Thymus (tissue), 11 donors: ENCODE results near the gene LTBP2. TPM values are rescaled to one million over a fixed set of nuclear protein-coding genes. Genes with fewer than 3 reads are reported as not detected.

Source experiments
- DNase-seq, 9 donors: peaks; one replicate each; pipeline ENCODE4 v3.0.0-alpha.2; 2013; ENCODE audit warnings: low spot score in 9 of 9, low read depth in 6 of 9, missing footprints in 1 of 9
- H3K27ac ChIP-seq, 2 donors: one replicate each; pipeline ENCODE4 v1.5.1; 2013; ENCODE audit warnings: control low read depth in 1 of 2, low read depth in 1 of 2, low read length in 1 of 2, mild to moderate bottlenecking in 1 of 2, moderate library complexity in 1 of 2
- H3K27me3 ChIP-seq, 2 donors: one replicate each; pipeline ENCODE4 v1.5.1; 2013; ENCODE audit warnings: low read length in 1 of 2; ENCODE audit not compliant: control insufficient read depth in 2 of 2, insufficient read depth in 1 of 2
- H3K36me3 ChIP-seq, 2 donors: one replicate each; pipeline ENCODE4 v1.5.1; 2013; ENCODE audit warnings: low read length in 1 of 2, mild to moderate bottlenecking in 1 of 2, moderate library complexity in 1 of 2; ENCODE audit not compliant: control insufficient read depth in 2 of 2, insufficient read depth in 2 of 2
- H3K4me1 ChIP-seq, 2 donors: one replicate each; pipeline ENCODE4 v1.5.1; 2013; ENCODE audit warnings: low read length in 2 of 2; ENCODE audit not compliant: control insufficient read depth in 2 of 2, insufficient read depth in 2 of 2
- H3K4me3 ChIP-seq, 2 donors: one replicate each; pipeline ENCODE4 v1.5.1; 2013; ENCODE audit warnings: low read length in 2 of 2, control low read depth in 1 of 2, mild to moderate bottlenecking in 1 of 2
- H3K9me3 ChIP-seq, 2 donors: one replicate each; pipeline ENCODE4 v1.5.1; 2013; ENCODE audit warnings: low read length in 1 of 2, mild to moderate bottlenecking in 1 of 2; ENCODE audit not compliant: control insufficient read depth in 2 of 2, insufficient read depth in 1 of 2
- WGBS: extraction: QIAGEN DNeasy Blood & Tissue Kit; methylation state at CpG from one replicate; pipeline ENCODE4 v1.1.7; 2013; 5-methylcytosine and 5-hydroxymethylcytosine counted together
- polyA plus RNA-seq: library from polyadenylated mRNA; stranded (reverse); fragments of 200-250 nt; gene quantifications from one replicate; pipeline ENCODE4 v1.2.3, GENCODE V29; 2013
- total RNA-seq: library from RNA; stranded (reverse); fragments of 120-200 nt; gene quantifications from one replicate; pipeline ENCODE4 v1.2.4, GENCODE V29; 2013
- donor health status: healthy.

The LTBP2 gene
- total and polyA plus RNA-seq, 2 donors: 2.6 to 2.9 TPM

DNA sequence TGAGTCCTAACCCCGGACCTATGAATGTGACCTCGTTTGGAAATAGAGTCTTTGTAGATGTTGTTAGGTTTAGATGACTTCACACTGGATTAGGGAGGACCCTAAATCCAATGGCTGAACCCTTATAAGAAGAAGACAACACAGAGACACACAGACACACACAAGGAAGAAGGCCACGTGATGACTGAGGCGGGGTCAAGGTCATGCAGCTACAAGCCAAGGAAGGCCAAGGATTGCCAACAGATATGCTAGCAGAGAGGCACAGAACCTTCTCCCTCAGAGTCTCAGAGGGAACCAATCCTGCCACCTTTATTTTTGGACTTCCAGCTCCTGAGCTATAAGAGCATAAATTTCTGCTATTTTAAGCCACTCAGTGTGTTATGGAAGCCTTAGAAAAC is 31.8 kb downstream of the LTBP2 start:
- Histone ChIP-seq H3K27ac (no peak overlapping the region), H3K4me1 (peaks cover 0 to 16% of the 10 kb centered on the region in 2 donors)

GRCh38 chr14:74579447-74580274 is 32.4 kb downstream of the LTBP2 start:
- H3K27me3 ChIP-seq: no peaks in the 10 kb centered on the region
- no peaks in the 10 kb centered on the region for H3K36me3 ChIP-seq
- no peaks in the 10 kb centered on the region for H3K9me3 ChIP-seq
- WGBS: 61% methylated on average over 12 of the region's 12 CpGs
- no peak overlapping the region for H3K4me3 ChIP-seq
- no peak overlapping the region for H3K27ac ChIP-seq
- peak in 2 of 9 donors; percentile 5 to 26 for DNase-seq
- H3K4me1 ChIP-seq: peaks cover 0 to 16% of the 10 kb centered on the region in 2 donors

More for the DNA sequence above, 31.8 kb downstream of the LTBP2 start:
- Histone ChIP-seq H3K9me3 (no peaks in the 10 kb centered on the region), H3K4me3 (no peak overlapping the region), H3K36me3 (no peaks in the 10 kb centered on the region), H3K27me3 (no peaks in the 10 kb centered on the region)
- 69% methylated on average over 4 of the region's 4 CpGs for WGBS
- no peak for DNase-seq

GRCh38 chr14:74578479-74578878 is 33.6 kb downstream of the LTBP2 start:
- DNase-seq: no peak
- Histone ChIP-seq H3K36me3 (no peaks in the 10 kb centered on the region), H3K4me3 (no peak overlapping the region), H3K27ac (no peak overlapping the region), H3K27me3 (no peaks in the 10 kb centered on the region), H3K9me3 (no peaks in the 10 kb centered on the region), H3K4me1 (peaks cover 0 to 20% of the 10 kb centered on the region in 2 donors)
- WGBS: 84% methylated on average over 5 of the region's 5 CpGs

DNA sequence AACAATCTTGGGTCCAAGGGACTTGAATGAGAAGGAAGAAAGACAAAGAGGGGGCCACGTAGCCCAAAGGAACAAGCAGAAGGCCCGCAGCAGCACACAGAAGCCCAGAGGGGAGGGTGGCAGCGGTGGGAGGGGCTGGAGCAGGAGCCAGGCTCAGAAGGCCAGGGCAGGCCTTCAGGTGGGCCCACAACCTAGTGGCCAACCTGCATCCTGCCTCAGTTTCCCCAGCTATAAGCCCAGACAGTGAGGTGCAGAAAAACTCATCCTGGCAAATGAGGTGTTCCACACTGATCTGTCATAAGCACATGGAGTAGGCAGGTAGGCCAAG is 34.1 kb downstream of the LTBP2 start:
- peaks cover 0 to 25% of the 10 kb centered on the region in 2 donors for H3K4me1 ChIP-seq
- H3K9me3 ChIP-seq: no peaks in the 10 kb centered on the region
- no peaks in the 10 kb centered on the region for H3K36me3 ChIP-seq
- 95% methylated on average over 3 of the region's 3 CpGs for WGBS
- no peak overlapping the region for H3K27ac ChIP-seq
- no peak for DNase-seq
- no peak overlapping the region for H3K4me3 ChIP-seq
- H3K27me3 ChIP-seq: peaks cover 2 to 5% of the 10 kb centered on the region in 2 donors

DNA sequence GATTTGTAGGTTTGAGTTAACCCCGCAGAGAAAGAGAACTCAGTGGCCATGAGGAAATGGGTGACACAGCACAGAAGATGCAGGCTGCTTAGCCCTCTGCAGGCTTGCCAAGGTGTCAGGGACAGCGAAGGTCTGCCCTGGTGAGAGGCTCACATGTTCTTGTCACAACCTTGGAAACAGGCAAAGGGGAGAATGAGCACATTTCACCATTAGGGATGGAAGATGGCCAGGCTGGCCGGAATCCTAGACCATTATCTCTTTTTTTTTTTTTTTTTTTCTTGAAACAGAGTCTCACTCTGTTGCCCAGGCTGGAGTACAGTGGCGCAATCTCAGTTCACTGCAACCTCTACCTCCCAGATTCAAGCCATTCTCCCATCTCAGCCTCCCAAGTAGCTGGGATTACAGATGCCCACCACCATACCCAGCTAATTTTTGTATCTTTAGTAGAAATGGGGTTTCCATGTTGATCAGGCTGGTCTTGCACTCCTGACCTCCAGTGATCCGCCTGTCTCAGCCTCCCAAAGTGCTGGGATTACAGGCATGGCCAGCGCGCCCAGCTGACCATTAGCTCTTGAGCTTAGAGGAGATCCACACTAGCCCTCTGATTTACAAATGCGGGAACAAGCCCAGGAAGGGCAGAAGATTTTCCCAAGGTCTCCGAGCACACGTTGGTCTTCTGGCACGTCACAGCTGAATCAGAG is 34.6 kb downstream of the LTBP2 start:
- no peaks in the 10 kb centered on the region for H3K9me3 ChIP-seq
- no peak overlapping the region for H3K4me3 ChIP-seq
- no peak for DNase-seq
- peaks cover 2 to 10% of the 10 kb centered on the region in 2 donors for H3K27me3 ChIP-seq
- no peak overlapping the region for H3K27ac ChIP-seq
- no peaks in the 10 kb centered on the region for H3K36me3 ChIP-seq
- WGBS: 94% methylated on average over 11 of the region's 11 CpGs
- H3K4me1 ChIP-seq: peaks cover 0 to 25% of the 10 kb centered on the region in 2 donors

GRCh38 chr14:74575936-74576335 is 36.1 kb downstream of the LTBP2 start:
- Histone ChIP-seq H3K36me3 (no peaks in the 10 kb centered on the region), H3K9me3 (no peaks in the 10 kb centered on the region), H3K27ac (no peak overlapping the region), H3K27me3 (peaks cover 2 to 17% of the 10 kb centered on the region in 2 donors), H3K4me1 (peaks cover 0 to 31% of the 10 kb centered on the region in 2 donors), H3K4me3 (no peak overlapping the region)
- WGBS: 97% methylated on average over 3 of the region's 3 CpGs
- DNase-seq: no peak

GRCh38 chr14:74575507-74575906 is 36.5 kb downstream of the LTBP2 start:
- Histone ChIP-seq H3K9me3 (no peaks in the 10 kb centered on the region), H3K27ac (no peak overlapping the region), H3K36me3 (no peaks in the 10 kb centered on the region), H3K27me3 (peaks cover 2 to 17% of the 10 kb centered on the region in 2 donors), H3K4me3 (no peak overlapping the region), H3K4me1 (peaks cover 0 to 33% of the 10 kb centered on the region in 2 donors)
- no peak for DNase-seq
- 100% methylated on average over 2 of the region's 2 CpGs for WGBS

DNA sequence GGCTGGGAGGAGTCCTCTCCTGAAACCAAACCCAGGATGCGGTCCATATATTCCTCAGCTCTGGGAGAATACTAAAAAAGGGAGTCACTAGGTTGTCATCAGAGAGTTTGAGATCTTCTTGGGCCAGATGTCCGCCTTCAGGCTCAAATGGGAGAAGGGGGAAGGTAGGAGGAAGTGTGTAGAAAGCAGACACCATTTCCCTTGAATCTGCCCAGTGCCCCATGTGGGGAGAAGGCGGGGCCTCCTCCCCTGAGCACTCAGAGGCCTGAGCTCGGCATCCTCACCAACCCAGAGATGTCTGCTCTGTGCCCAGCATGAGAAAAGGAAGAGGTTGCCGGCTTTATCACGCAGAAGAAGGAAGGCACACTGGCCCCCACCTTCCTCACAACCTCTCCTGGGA is 37.3 kb downstream of the LTBP2 start:
- no peak for DNase-seq
- Histone ChIP-seq H3K36me3 (no peaks in the 10 kb centered on the region), H3K9me3 (no peaks in the 10 kb centered on the region), H3K27ac (no peak overlapping the region), H3K27me3 (peaks cover 2 to 17% of the 10 kb centered on the region in 2 donors), H3K4me1 (peaks cover 0 to 36% of the 10 kb centered on the region in 2 donors), H3K4me3 (no peak overlapping the region)
- 67% methylated on average over 6 of the region's 6 CpGs for WGBS

GRCh38 chr14:74574090-74574433 is 38.0 kb downstream of the LTBP2 start:
- Histone ChIP-seq H3K36me3 (no peaks in the 10 kb centered on the region), H3K9me3 (no peaks in the 10 kb centered on the region), H3K4me1 (peaks cover 0 to 30% of the 10 kb centered on the region in 2 donors), H3K27me3 (peaks cover 2 to 17% of the 10 kb centered on the region in 2 donors), H3K4me3 (no peak overlapping the region), H3K27ac (no peak overlapping the region)
- 86% methylated on average over 4 of the region's 4 CpGs for WGBS
- no peak for DNase-seq
